ENCODE measurements around the gene FGG.

FGG gene

DNA sequence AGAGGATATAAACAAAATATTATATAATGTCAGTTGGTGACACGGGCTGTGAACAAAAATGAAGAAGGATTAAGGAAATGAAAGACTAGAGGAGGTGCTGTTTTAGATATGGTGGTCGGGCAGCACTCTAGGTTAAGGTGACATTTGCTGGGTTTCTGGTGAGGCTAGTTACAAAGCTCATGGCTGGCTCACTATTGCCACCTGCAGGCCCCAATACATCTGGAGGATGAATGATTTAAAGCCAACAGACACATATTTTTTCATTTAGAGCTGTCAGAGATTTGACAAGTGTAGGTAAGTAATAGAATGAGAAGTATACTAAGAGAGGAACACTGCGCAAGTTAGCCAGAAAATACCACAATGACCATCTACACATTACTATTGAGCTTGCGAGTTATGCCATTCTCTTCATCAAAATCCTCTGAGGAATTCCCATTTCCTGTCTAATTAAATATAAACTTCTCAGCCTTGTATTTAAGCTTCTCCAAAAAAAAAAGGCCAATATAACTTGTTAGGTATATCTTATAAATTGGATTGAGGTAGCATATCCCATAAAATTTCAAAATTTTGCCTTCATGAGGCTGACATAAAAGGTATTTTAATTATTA is 6.4 kb upstream of the FGG start:
- no peaks in the 10 kb centered on the region for H3K9me3 ChIP-seq (ENCODE audit: control insufficient read depth, insufficient read depth, low read depth, low read length)
- no peaks in the 10 kb centered on the region for H3K36me3 ChIP-seq (ENCODE audit: control insufficient read depth in 2 of 2, insufficient read depth in 1 of 2, low read length in 2 of 2)
- H3K4me1 ChIP-seq (ENCODE audit: control insufficient read depth, insufficient read depth, low read length) = no peaks in the 10 kb centered on the region
- TF ChIP-seq ZNF654 (tag by site-specific recombination; IDR thresholded peaks at IDR 0.05; ENCODE audit: low read depth) (peak; percentile 51), ZNF23 (tag by site-specific recombination; IDR thresholded peaks at IDR 0.05; ENCODE audit: borderline replicate concordance) (no peak)
- H3K4me3 ChIP-seq (ENCODE audit: low read depth, low read length) = no peak overlapping the region
- ChIA-PET POLR2A (interaction anchor here (0.9 to 1.0 kb wide), 2 partner anchors 60 to 69 kb away, joined by 3 read pairs; partner anchors contain the start of gene PLRG1), CTCF (interaction anchor here (0.7 to 20.9 kb wide), 17 partner anchors 9 to 832 kb away, joined by 3 to 429 read pairs (median 3); partner anchors contain the start of genes FGB and PLRG1)
- no peak overlapping the region for H3K27ac ChIP-seq (ENCODE audit: extremely low read depth, low read depth, low read length)

DNA sequence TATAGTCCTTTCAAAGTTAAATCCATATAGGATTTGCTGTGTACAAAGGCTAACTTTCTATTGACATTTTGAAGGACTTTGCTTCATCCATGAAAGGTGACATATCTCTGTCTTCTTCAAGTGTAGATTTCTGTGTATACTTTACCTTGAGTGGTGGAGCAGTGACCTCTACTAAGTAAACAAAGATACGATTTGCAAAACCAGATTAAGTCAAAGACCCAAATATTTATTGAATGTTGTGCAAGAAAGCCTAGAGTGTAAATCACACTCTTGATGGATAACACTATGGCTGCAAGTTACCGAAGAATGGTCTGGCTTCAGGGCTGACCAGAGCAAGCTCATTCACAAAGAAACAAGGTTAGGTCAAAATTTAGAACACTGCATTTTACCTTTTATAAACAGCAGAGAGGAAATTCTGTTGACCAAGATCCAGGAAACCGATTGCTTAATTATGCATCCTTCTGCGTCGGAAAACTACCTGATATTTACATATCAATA is 5.4 kb upstream of the FGG start:
- H3K4me3 ChIP-seq (ENCODE audit: low read depth, low read length) = no peak overlapping the region
- ChIA-PET POLR2A (no interaction called here), CTCF (interaction anchor here (0.7 to 20.9 kb wide), 6 partner anchors 12 to 114 kb away, joined by 3 to 429 read pairs (median 5); partner anchors contain the start of genes FGB and PLRG1)
- TF ChIP-seq, protein P1, sequence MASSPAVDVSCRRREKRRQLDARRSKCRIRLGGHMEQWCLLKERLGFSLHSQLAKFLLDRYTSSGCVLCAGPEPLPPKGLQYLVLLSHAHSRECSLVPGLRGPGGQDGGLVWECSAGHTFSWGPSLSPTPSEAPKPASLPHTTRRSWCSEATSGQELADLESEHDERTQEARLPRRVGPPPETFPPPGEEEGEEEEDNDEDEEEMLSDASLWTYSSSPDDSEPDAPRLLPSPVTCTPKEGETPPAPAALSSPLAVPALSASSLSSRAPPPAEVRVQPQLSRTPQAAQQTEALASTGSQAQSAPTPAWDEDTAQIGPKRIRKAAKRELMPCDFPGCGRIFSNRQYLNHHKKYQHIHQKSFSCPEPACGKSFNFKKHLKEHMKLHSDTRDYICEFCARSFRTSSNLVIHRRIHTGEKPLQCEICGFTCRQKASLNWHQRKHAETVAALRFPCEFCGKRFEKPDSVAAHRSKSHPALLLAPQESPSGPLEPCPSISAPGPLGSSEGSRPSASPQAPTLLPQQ (tag by site-specific recombination; IDR thresholded peaks at IDR 0.05) = no peak
- TF ChIP-seq ZXDB (tag by site-specific recombination; IDR thresholded peaks at IDR 0.05) = no peak
- TF ChIP-seq ZNF501 (tag by site-specific recombination; IDR thresholded peaks at IDR 0.05) = no peak
- no peak for TF ChIP-seq ZNF792 (tag by site-specific recombination; IDR thresholded peaks at IDR 0.05)
- TF ChIP-seq ZNF211 (tag by site-specific recombination; IDR thresholded peaks at IDR 0.05; ENCODE audit: low read depth) = no peak
- no peak for TF ChIP-seq ZNF558 (tag by site-specific recombination; IDR thresholded peaks at IDR 0.05)
- no peak for TF ChIP-seq ZSCAN16 (tag by site-specific recombination; IDR thresholded peaks at IDR 0.05)
- TF ChIP-seq ZNF660 (tag by site-specific recombination; IDR thresholded peaks at IDR 0.05) = no peak
- TF ChIP-seq, protein P2, sequence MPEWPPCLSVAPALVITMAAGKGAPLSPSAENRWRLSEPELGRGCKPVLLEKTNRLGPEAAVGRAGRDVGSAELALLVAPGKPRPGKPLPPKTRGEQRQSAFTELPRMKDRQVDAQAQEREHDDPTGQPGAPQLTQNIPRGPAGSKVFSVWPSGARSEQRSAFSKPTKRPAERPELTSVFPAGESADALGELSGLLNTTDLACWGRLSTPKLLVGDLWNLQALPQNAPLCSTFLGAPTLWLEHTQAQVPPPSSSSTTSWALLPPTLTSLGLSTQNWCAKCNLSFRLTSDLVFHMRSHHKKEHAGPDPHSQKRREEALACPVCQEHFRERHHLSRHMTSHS (tag by site-specific recombination; IDR thresholded peaks at IDR 0.05) = no peak
- TF ChIP-seq BCL11A (tag by site-specific recombination; IDR thresholded peaks at IDR 0.05; ENCODE audit: low read depth) = no peak
- H3K36me3 ChIP-seq (ENCODE audit: control insufficient read depth in 2 of 2, insufficient read depth in 1 of 2, low read length in 2 of 2) = no peaks in the 10 kb centered on the region
- H3K4me1 ChIP-seq (ENCODE audit: control insufficient read depth, insufficient read depth, low read length) = no peaks in the 10 kb centered on the region
- no peak overlapping the region for H3K27ac ChIP-seq (ENCODE audit: extremely low read depth, low read depth, low read length)
- H3K9me3 ChIP-seq (ENCODE audit: control insufficient read depth, insufficient read depth, low read depth, low read length) = no peaks in the 10 kb centered on the region

DNA sequence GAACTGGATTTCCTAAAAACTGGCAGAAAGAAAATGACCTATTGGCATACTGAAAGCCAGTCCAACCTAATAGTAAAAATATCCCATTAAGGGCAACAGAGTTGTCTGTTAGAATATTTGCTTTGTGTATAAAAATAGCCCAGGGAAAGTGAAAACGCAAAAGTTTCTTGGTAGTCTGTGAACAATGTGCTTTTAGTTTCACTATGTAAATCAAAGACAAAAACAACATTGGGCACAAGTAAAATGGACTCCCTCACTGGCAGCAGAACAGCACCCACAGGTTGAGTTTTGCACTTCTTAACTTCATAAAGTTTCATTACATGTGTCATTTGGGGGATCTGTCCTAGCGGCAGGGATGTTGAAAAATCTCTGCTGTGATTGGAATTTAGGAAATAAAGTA is 4.3 kb upstream of the FGG start:
- Histone ChIP-seq H3K4me3 (ENCODE audit: low read depth, low read length) (no peak overlapping the region), H3K4me1 (ENCODE audit: control insufficient read depth, insufficient read depth, low read length) (no peaks in the 10 kb centered on the region), H3K27ac (ENCODE audit: extremely low read depth, low read depth, low read length) (no peak overlapping the region), H3K36me3 (ENCODE audit: control insufficient read depth in 2 of 2, insufficient read depth in 1 of 2, low read length in 2 of 2) (no peaks in the 10 kb centered on the region), H3K9me3 (ENCODE audit: control insufficient read depth, insufficient read depth, low read depth, low read length) (no peaks in the 10 kb centered on the region)
- ChIA-PET POLR2A (no interaction called here), CTCF (interaction anchor here (0.7 to 20.9 kb wide), 3 partner anchors 11 to 61 kb away, joined by 3 to 429 read pairs (median 3); partner anchors contain the start of genes FGB and PLRG1)
- TF ChIP-seq ZNF48 (tag by site-specific recombination; IDR thresholded peaks at IDR 0.05) (no peak), ZNF114 (tag by site-specific recombination; IDR thresholded peaks at IDR 0.05) (no peak), ZSCAN16 (tag by site-specific recombination; IDR thresholded peaks at IDR 0.05) (no peak), ZNF24 (tag by site-specific recombination; IDR thresholded peaks at IDR 0.05) (no peak), ZNF404 (tag by site-specific recombination; IDR thresholded peaks at IDR 0.05) (no peak), ZNF302 (tag by site-specific recombination; IDR thresholded peaks at IDR 0.05; ENCODE audit: low read depth) (no peak), ZNF560 (tag by site-specific recombination; IDR thresholded peaks at IDR 0.05; ENCODE audit: borderline replicate concordance) (no peak), BCL11A (tag by site-specific recombination; IDR thresholded peaks at IDR 0.05; ENCODE audit: low read depth) (no peak), ZSCAN23 (tag by site-specific recombination; IDR thresholded peaks at IDR 0.05) (no peak), ZNF221 (tag by site-specific recombination; IDR thresholded peaks at IDR 0.05; ENCODE audit: borderline replicate concordance) (no peak)
- TF ChIP-seq, protein P3, sequence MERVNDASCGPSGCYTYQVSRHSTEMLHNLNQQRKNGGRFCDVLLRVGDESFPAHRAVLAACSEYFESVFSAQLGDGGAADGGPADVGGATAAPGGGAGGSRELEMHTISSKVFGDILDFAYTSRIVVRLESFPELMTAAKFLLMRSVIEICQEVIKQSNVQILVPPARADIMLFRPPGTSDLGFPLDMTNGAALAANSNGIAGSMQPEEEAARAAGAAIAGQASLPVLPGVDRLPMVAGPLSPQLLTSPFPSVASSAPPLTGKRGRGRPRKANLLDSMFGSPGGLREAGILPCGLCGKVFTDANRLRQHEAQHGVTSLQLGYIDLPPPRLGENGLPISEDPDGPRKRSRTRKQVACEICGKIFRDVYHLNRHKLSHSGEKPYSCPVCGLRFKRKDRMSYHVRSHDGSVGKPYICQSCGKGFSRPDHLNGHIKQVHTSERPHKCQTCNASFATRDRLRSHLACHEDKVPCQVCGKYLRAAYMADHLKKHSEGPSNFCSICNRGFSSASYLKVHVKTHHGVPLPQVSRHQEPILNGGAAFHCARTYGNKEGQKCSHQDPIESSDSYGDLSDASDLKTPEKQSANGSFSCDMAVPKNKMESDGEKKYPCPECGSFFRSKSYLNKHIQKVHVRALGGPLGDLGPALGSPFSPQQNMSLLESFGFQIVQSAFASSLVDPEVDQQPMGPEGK (tag by site-specific recombination; IDR thresholded peaks at IDR 0.05) = no peak
- TF ChIP-seq, protein P4, sequence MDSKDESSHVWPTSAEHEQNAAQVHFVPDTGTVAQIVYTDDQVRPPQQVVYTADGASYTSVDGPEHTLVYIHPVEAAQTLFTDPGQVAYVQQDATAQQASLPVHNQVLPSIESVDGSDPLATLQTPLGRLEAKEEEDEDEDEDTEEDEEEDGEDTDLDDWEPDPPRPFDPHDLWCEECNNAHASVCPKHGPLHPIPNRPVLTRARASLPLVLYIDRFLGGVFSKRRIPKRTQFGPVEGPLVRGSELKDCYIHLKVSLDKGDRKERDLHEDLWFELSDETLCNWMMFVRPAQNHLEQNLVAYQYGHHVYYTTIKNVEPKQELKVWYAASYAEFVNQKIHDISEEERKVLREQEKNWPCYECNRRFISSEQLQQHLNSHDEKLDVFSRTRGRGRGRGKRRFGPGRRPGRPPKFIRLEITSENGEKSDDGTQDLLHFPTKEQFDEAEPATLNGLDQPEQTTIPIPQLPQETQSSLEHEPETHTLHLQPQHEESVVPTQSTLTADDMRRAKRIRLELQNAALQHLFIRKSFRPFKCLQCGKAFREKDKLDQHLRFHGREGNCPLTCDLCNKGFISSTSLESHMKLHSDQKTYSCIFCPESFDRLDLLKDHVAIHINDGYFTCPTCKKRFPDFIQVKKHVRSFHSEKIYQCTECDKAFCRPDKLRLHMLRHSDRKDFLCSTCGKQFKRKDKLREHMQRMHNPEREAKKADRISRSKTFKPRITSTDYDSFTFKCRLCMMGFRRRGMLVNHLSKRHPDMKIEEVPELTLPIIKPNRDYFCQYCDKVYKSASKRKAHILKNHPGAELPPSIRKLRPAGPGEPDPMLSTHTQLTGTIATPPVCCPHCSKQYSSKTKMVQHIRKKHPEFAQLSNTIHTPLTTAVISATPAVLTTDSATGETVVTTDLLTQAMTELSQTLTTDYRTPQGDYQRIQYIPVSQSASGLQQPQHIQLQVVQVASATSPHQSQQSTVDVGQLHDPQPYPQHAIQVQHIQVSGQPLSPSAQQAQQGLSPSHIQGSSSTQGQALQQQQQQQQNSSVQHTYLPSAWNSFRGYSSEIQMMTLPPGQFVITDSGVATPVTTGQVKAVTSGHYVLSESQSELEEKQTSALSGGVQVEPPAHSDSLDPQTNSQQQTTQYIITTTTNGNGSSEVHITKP (tag by site-specific recombination; IDR thresholded peaks at IDR 0.05) = no peak

Measured in HEK293 (cell line).